GM21723 (cell line): ENCODE results near the gene INHBC.
"Not testable (repeated sequence)": the region's sequence is repeated elsewhere in the genome, so short reads cannot be mapped to it uniquely, and the experiment has no call there.

Experiments used
- ATAC-seq: cut with Tn5 transposase; IDR thresholded peaks from one replicate; pipeline ENCODE4 v1.9.1; 2021; ENCODE audit warnings: mild to moderate bottlenecking, moderate library complexity; ENCODE audit not compliant: unreplicated experiment

The INHBC gene

DNA sequence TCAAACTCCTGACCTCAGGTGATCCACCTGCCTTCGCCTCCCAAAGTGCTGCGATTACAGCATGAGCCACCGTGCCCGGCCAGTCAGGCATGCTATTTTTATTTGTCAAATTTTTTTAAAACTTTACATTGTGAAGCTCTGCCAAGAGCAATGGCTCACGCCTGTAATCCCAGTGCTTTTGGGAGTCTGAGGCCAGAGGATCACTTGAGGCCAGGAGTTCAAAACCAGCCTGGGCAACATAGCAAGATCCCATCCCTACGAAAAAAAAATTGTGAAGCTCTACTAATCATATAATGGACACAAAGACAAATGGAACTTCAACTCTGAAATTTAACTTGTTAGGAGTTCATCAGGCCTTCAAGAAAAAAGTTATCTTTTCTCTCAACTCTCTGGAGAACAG, 5.6 kb upstream of the INHBC start:
- ATAC-seq = no peak

DNA sequence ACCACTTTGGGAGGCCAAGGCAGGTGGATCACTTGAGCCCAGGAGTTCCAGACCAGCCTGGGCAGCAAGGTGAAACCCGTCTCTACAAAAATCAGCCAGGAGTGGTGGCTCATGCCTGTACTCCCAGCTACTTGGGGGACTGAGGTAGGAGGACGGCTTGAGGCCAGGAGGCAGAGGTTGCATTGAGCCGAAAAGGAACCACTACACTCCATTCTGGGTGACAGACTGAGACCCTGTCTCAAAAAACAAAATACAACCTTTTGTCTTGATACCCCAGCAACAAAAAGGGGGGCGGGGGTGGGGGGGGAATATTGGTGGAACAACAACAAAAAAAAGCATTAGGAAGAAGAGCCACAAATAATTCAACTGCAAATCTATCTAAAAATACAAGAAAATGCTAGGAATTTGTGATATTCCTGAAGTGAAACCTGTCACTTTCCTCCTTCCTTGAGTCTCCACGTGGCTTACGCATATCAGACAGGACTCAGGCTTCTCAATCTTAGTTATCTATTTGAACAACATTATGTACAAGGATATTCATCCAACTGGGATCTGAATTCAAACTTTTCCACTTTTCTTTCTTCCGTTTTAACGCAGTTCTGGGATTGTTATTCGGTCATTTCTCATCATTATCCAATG, 5.0 kb upstream of the INHBC start:
- ATAC-seq = no peak

DNA sequence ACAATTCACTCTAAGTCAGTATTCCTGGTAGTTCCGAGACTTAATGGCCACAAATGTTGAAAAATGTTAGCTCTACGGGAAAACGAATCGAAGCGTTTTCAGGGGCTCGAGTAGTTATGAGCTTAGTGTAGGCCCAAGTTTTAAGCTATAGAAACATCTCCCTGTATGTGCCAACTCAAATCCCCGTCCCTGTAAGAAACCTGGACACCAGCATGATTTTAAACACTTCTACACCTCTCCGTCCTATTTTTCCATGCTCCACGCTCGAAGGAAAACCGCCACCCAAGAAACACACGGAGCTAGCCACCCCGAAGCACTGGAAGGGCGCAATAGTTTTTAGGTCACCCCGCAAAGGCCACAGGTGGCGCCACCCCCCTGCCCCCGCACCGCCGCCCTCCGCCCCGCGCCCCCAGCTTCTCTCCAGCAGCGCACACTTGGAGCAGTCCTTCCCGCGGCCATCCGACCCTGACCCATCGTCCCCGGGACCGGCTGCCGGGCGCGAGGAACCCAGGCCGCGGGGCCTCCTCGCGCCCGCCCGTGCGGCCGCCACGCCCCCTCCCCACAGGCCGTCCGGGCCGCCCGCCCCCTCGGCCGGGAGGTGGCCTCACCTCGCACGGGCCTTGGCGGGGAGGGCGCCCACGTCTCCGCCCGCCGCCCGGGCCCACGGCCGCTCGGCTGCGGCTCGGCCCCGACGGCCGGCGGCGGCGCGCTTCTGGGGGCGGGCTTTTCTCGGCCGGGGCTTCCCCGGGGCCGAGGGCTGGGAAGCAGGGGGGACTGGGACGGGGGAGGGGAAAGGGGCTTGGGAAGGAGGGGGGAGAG, 4.3 kb upstream of the INHBC start:
- peak; percentile 57 for ATAC-seq

DNA sequence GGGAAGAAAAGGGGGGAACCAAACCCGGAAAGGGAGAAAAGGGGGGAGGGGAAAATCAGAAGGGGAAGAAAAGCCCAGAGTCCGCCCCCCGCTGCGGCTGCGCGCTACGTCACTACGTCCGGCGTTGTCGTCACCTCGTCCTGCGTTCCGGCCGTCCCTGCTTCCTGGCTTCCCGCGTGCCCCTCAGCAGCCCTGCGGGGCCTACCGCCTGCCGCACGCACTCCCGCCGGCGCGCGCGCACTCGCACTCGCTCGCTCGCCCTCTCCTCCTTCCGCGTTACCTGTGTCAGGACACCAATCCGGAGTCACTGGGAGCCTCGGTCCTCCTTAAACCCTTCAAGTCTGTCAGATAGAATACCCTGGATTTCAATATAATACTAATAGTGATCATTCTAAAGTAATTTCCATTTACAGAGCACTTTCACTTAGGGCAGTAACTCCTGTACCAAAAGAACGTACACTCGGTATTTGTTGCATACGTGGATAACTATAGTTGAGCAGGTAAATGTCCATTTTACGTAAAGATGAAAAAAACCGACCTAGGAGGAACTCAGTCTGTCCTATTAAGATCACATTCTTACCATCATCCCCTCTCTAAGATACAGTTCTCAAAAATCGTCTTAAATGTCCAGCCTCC, 3.5 kb upstream of the INHBC start, which contains the start of gene R3HDM2:
TSS of gene R3HDM2 (minus strand) at position 113 of the 636 bp plus-strand sequence. CDS start 120,615 bp downstream, outside the sequence.
- peak; percentile 92 for ATAC-seq

DNA sequence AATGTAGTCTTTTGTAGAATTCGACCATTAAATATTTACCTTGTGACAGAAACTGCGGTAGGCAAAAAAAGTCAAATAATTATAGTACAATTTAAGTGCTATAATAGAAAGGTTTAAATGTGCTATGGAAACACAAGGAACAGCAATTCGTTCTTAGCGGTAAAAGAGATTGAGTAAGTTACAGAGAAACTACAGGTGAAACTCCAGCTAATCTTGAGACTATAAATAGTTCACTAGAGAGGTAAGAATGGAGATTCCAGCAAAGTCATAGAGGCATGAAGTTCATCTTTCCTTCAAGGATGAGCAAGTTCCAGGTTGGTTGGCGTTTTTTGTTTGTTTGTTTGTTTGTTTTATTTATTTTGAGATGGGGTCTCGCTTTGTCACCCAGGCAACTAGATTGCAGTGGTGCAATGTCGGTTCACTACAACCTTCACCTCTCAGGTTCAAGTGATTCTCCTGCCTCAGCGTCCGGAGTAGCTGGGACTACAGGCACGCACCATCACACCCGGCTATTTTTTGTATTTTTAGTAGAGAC, 2.9 kb upstream of the INHBC start:
- ATAC-seq = no peak

DNA sequence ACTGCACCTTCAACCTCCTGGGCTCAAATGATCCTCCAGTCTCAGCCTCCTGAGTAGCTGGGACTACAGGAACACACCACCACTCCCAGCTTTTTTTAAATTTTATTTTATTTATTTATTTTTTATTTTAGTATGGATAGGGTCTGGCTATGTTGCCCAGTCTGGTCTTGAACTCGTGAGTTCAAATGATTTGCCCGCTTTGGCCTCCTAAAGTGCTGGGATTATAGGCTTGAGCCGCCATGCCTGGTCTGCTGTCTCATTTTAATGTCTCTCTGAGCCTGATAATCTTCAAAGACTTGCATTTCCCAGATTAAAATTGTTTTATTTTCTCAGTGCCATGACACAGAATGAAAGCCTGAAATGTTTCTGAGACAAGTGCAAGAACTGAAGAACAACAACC, 1.2 kb upstream of the INHBC start:
- no peak for ATAC-seq

DNA sequence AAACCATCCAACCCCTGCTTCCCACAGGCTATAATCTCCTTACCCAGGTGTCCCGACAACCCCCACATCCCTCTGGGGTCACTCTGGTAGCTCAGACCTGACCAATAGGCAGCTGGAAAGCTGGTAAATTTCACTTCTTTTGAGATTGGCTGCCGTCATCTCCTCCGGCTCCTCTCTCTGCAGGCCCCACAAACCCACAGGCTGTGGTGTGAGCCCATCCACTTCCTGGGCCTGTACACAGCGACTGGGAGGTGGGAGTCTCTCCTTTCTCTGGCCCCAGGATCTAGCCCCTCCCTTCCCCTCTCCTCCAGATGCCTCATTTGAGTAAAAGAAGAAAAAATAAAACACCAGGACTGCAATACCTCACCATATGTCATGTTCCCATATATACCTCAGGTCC, 709 bp downstream of the INHBC start:
- ATAC-seq = no peak

DNA sequence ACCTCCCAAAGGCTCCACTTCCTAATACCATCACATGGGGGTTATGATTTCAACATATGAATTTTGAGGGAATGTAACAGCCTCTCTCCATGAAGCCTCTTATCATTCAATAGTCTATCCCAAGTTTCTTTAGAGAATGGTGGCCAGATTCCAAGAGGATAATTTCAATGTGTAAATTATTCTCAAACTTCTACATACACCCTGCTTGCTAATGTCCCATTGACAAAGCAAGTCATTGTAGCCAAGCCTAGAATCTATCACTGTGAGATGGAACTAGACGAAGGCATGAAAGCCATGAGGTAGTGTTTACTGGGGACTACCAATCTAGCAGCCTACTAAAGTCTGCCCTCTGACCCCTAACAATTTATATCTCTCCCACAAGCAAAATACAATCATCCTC, 3.8 kb downstream of the INHBC start:
- no peak for ATAC-seq

DNA sequence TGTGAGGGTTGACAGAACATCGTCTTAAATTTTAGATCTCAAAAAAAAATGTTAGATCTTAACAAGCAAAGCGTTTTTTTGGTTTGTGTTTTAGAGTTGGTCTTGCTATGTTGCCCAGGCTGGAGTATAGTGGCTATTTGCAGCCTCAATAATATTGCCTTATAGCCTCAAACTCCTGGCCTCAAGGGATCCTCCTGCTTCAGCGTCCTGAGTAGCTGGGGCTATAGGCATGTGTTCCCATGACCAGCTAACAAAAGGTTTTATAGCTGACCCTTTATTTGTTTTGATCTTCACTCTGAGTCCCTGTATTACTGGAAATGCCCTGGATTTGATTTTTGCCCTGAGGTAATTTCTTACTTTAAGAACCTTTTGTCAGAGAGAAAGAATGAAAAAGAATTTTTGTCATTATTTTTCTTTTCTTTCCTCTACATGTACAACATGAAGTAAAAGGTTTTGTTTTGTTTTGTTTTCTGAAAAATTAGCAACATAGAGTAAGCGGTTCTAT, 5.2 kb downstream of the INHBC start:
- no peak for ATAC-seq

DNA sequence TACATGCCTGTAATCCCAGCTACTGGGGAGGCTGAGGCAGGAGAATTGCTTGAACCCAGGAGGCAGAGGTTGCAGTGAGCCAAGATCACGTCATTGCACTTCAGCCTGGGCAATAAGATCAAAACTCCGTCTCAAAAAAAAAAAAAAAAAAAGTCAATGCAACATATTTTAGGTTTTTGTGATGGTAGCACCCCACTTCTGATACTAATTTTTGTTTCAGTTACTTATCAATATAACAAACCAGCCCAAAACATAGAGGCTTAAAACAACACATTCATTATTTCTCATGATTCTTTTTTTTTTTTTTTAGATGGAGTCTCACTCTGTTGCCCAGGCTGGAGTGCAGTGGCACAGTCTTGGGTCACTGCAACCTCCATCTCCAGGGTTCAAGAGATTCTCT, 6.8 kb downstream of the INHBC start:
- ATAC-seq = not testable (repeated sequence)

DNA sequence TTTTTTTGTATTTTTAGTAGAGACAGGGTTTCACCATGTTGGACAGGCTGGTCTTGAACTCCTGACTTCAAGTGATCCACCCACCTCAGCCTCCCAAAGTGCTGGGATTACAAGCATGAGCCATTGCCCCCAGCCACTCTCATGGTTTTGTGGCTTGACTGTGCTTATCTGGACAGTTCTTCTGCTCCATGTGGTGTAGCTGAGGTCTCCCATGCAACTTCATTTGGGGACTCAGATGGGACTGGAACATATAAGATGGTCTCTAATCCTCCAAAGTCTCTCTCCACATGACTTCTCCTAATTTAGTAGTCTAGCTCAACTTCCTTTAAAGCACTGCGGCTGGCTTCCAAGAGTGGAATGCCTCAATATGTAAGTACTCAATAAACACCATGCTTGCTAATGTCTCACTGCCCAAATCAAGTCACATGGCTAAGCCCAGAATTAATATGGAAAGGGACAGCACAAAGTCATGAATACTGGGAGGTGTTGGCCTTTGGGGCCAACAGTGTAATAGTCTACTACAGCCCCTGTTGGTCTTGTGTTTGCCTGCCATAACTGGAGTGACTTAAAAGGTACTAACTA, 7.4 kb downstream of the INHBC start:
- ATAC-seq = no peak

DNA sequence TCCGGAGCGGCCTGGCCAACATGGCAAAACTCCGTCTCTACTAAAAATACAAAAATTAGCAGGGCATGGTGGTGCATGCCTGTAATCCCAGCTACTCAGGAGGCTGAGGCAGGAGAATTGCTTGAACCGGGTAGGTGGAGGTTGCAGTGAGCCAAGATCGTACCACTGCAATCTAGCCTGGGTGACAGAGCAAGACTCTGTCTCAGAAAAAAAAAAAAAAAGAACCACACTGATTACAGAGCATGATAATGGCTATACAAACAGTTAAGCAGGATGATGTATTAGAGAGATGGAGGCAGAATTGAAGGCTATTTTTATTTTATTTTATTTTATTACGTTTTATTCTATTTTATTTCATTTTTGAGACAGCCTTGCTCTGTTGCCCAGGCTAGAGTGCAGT, 9.8 kb downstream of the INHBC start:
- ATAC-seq = not testable (repeated sequence)

DNA sequence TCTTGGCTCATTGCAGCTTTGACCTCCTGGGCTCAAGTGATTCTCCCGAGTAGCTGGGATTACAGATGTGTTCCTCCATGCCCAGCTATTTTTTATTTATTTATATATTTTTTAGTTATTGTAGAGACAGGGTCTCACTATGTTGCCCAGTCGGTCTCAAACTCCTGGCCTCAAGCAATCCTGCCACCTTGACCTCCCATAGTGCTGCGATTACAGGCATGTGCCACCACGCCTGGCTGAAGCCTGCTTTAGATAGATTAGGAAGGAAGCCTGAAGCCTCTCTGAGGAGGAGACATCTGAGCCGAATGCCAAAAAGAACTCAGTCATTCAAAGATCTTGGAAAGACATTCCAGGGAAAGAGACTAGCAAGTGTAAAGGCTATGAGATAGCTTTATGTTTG, 10.2 kb downstream of the INHBC start:
- no peak for ATAC-seq

DNA sequence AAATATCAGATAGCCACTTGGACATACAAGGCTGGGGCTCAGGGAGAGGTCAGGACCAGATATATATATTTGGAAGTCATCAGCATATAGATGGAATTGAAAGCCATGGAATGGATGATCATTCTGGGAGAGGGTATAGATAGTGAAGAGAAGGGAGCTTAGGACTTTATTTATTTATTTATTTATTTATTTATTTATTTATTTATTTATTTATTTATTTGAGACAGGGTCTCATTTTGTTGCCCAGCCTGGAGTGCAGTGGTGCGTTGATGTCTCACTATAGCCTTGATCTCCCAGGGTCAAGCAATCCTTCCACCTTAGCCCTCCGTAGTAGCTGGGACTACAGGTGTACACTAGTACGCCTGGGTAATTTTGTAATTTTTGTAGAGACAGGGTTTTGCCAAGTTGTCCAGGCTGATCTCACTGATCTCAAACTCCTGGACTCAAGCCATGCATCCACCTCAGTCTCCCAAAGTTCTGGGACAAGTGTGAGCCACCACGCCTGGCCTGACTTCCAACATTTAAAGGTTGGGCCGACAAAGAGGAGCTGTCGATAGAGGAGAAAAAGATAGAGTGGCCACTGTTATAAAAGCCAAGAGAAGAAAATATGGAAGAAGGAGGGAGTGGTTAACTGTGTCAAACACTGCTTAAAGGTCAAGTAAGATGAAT, 11.8 kb downstream of the INHBC start:
- no peak for ATAC-seq

DNA sequence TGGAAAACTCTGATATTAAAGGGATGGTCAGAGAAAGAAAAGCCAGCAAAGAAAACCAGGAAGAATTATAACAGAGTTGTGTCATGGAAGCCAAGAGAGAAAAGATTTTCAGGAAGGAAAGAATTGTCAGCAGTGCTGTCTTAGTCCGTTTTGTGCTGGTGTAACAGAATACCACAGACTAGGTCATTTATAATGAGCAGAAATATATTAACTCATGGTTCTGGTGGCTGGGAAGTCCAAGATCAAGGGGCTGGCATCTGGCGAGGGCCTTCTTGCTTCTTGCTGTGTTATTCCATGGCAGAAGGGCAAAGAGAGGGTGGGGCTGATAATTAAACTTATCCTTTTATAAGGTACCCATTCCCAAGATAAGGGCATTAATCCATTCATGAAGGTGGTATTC, 14.1 kb downstream of the INHBC start:
- no peak for ATAC-seq

DNA sequence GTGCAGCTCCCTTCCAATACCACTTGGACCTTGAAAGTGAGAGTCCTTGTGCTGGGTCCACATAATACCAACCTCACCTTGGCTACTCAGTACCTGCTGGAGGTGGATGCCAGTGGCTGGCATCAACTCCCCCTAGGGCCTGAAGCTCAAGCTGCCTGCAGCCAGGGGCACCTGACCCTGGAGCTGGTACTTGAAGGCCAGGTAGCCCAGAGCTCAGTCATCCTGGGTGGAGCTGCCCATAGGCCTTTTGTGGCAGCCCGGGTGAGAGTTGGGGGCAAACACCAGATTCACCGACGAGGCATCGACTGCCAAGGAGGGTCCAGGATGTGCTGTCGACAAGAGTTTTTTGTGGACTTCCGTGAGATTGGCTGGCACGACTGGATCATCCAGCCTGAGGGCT, 14.8 kb downstream of the INHBC start:
- ATAC-seq = no peak

DNA sequence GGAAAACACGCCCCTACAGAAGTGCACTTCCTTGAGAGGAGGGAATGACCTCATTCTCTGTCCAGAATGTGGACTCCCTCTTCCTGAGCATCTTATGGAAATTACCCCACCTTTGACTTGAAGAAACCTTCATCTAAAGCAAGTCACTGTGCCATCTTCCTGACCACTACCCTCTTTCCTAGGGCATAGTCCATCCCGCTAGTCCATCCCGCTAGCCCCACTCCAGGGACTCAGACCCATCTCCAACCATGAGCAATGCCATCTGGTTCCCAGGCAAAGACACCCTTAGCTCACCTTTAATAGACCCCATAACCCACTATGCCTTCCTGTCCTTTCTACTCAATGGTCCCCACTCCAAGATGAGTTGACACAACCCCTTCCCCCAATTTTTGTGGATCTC, 15.5 kb downstream of the INHBC start:
- no peak for ATAC-seq

DNA sequence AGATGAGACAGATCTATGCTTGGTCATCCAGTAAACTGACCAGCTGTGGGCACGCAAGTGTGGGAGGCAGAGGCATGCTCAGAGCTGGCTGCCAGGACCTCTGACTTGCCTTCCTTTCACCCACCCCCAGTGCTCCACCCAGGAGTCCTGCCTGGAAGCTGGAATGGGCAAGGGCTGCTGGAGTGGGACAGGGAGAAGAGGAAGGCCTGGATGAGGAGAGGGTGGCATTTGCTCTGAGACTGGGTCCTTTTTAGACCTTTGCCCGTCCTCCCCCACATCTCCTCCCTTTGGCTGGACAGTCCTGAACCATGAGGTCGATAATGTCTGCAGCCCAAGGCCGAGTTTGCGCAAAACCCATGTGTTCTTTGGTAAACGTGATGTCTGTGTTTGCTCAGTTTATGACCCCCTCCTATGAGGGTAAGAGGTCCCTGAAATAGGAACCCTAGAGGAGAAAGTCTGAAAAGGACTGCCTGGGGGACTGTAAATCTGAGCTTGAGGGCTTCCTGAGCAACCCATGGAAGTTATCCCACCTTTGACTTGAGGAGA, 16.7 kb downstream of the INHBC start:
- no peak for ATAC-seq

DNA sequence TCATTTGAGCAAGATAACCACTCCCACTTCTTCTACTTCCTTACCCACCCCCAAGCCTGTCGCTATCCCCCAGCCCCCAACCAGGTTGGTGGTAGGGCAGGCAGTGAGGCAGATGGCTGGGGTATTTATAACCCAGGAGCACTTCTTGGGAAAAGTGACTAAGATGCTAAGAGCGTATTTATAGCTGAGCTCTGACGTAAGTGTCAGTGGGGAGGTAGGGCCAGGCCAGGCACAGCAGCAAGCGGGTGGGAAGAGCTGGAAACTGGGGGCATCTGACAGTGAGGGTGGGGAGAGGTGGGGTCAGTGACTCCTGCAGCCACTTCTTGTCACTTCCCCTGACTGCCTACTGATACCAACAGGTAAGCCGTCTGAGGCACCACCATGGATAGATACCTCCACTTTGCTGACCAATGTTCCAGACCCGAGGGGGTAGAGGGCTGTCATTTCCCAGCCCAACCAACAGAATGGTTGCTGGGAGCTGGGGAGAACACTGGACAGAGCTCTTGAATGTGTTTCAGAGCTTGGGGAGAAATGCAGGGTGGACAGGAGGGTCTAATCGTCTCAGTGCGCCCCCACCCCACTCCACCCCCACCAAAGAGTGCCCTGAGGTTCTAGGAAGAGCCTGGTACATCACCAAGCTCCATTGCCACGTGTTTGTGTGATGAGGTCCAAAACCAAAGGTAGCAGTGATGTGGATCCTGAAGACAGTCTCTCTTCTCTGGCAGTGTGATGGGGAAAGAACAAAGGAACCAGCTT, 17.8 kb downstream of the INHBC start:
- ATAC-seq = no peak
